ENCODE results near the gene RARA.

Gene RARA

DNA sequence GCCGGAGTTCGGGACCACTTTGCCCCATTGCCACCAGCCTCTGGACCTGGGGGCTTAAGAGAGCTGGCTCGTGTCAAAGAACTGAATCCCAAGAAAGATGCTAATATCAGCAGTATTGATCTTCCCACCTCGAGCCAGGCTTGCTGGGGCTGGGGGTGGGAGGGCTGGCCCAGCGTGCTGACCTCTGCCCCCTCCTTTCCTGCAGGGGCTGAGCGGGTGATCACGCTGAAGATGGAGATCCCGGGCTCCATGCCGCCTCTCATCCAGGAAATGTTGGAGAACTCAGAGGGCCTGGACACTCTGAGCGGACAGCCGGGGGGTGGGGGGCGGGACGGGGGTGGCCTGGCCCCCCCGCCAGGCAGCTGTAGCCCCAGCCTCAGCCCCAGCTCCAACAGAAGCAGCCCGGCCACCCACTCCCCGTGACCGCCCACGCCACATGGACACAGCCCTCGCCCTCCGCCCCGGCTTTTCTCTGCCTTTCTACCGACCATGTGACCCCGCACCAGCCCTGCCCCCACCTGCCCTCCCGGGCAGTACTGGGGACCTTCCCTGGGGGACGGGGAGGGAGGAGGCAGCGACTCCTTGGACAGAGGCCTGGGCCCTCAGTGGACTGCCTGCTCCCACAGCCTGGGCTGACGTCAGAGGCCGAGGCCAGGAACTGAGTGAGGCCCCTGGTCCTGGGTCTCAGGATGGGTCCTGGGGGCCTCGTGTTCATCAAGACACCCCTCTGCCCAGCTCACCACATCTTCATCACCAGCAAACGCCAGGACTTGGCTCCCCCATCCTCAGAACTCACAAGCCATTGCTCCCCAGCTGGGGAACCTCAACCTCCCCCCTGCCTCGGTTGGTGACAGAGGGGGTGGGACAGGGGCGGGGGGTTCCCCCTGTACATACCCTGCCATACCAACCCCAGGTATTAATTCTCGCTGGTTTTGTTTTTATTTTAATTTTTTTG, 47.1 kb downstream of the RARA start:
- TF ChIP-seq, protein P1, sequence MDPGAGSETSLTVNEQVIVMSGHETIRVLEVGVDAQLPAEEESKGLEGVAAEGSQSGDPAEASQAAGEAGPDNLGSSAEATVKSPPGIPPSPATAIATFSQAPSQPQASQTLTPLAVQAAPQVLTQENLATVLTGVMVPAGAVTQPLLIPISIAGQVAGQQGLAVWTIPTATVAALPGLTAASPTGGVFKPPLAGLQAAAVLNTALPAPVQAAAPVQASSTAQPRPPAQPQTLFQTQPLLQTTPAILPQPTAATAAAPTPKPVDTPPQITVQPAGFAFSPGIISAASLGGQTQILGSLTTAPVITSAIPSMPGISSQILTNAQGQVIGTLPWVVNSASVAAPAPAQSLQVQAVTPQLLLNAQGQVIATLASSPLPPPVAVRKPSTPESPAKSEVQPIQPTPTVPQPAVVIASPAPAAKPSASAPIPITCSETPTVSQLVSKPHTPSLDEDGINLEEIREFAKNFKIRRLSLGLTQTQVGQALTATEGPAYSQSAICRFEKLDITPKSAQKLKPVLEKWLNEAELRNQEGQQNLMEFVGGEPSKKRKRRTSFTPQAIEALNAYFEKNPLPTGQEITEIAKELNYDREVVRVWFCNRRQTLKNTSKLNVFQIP (CRISPR knock-in tag; IDR thresholded peaks at IDR 0.05; ENCODE audit: borderline replicate concordance, low read depth): no peak
- TF ChIP-seq ZFP30 (CRISPR knock-in tag; IDR thresholded peaks at IDR 0.05) (no peak), ZNF565 (CRISPR knock-in tag; conservative IDR thresholded peaks at IDR 0.05; ENCODE audit: low read depth) (no peak), GLIS3 (CRISPR knock-in tag; IDR thresholded peaks at IDR 0.05) (no peak)
- no peak for ATAC-seq

DNA sequence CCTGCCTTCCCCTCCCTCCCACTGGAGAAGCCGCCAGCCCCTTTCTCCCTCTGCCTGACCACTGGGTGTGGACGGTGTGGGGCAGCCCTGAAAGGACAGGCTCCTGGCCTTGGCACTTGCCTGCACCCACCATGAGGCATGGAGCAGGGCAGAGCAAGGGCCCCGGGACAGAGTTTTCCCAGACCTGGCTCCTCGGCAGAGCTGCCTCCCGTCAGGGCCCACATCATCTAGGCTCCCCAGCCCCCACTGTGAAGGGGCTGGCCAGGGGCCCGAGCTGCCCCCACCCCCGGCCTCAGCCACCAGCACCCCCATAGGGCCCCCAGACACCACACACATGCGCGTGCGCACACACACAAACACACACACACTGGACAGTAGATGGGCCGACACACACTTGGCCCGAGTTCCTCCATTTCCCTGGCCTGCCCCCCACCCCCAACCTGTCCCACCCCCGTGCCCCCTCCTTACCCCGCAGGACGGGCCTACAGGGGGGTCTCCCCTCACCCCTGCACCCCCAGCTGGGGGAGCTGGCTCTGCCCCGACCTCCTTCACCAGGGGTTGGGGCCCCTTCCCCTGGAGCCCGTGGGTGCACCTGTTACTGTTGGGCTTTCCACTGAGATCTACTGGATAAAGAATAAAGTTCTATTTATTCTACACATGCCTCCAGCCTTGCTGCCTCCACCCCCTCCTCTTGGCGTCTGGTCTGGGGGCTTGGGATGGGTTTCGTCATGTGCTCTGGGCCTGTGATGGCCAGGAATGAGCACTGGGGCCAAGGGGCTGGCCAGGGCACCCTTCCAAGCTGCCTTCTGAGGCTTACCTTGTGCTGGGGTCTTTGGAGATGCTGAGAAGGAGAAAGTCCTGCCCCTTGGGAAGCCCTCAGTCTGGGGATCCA, 48.3 kb downstream of the RARA start:
- no peak for ATAC-seq
- TF ChIP-seq, protein P2, sequence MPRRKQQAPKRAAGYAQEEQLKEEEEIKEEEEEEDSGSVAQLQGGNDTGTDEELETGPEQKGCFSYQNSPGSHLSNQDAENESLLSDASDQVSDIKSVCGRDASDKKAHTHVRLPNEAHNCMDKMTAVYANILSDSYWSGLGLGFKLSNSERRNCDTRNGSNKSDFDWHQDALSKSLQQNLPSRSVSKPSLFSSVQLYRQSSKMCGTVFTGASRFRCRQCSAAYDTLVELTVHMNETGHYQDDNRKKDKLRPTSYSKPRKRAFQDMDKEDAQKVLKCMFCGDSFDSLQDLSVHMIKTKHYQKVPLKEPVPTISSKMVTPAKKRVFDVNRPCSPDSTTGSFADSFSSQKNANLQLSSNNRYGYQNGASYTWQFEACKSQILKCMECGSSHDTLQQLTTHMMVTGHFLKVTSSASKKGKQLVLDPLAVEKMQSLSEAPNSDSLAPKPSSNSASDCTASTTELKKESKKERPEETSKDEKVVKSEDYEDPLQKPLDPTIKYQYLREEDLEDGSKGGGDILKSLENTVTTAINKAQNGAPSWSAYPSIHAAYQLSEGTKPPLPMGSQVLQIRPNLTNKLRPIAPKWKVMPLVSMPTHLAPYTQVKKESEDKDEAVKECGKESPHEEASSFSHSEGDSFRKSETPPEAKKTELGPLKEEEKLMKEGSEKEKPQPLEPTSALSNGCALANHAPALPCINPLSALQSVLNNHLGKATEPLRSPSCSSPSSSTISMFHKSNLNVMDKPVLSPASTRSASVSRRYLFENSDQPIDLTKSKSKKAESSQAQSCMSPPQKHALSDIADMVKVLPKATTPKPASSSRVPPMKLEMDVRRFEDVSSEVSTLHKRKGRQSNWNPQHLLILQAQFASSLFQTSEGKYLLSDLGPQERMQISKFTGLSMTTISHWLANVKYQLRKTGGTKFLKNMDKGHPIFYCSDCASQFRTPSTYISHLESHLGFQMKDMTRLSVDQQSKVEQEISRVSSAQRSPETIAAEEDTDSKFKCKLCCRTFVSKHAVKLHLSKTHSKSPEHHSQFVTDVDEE (CRISPR knock-in tag; IDR thresholded peaks at IDR 0.05): no peak
- TF ChIP-seq CSRNP3 (CRISPR knock-in tag; IDR thresholded peaks at IDR 0.05): no peak
- no peak for TF ChIP-seq ISL1 (CRISPR knock-in tag; IDR thresholded peaks at IDR 0.05)
- no peak for TF ChIP-seq RARB (CRISPR knock-in tag; IDR thresholded peaks at IDR 0.05)
- TF ChIP-seq ZC3H10 (CRISPR knock-in tag; IDR thresholded peaks at IDR 0.05): no peak
- TF ChIP-seq ARNTL (CRISPR knock-in tag; IDR thresholded peaks at IDR 0.05; ENCODE audit: borderline replicate concordance, low read depth): no peak
- no peak for TF ChIP-seq ZNF8 (CRISPR knock-in tag; IDR thresholded peaks at IDR 0.05)
- TF ChIP-seq ESRRG (CRISPR knock-in tag; IDR thresholded peaks at IDR 0.05): no peak
- no peak for TF ChIP-seq TOX (CRISPR knock-in tag; IDR thresholded peaks at IDR 0.05; ENCODE audit: borderline replicate concordance)
- no peak for TF ChIP-seq PPARA (CRISPR knock-in tag; IDR thresholded peaks at IDR 0.05; ENCODE audit: borderline replicate concordance)
- TF ChIP-seq, protein P1 (CRISPR knock-in tag; IDR thresholded peaks at IDR 0.05; ENCODE audit: borderline replicate concordance, low read depth): no peak
- TF ChIP-seq ZNF70 (CRISPR knock-in tag; IDR thresholded peaks at IDR 0.05): no peak
- no peak for TF ChIP-seq GLIS3 (CRISPR knock-in tag; IDR thresholded peaks at IDR 0.05)
- TF ChIP-seq ZNF565 (CRISPR knock-in tag; conservative IDR thresholded peaks at IDR 0.05; ENCODE audit: low read depth): no peak
- no peak for TF ChIP-seq BACH2 (CRISPR knock-in tag; IDR thresholded peaks at IDR 0.05; ENCODE audit: borderline replicate concordance)
- no peak for TF ChIP-seq CSDC2 (CRISPR knock-in tag; IDR thresholded peaks at IDR 0.05)
- no peak for TF ChIP-seq ZFP30 (CRISPR knock-in tag; IDR thresholded peaks at IDR 0.05)
- TF ChIP-seq ZFP3 (CRISPR knock-in tag; IDR thresholded peaks at IDR 0.05): no peak
- TF ChIP-seq OSR1 (CRISPR knock-in tag; IDR thresholded peaks at IDR 0.05): no peak
- no peak for TF ChIP-seq TCF4 (CRISPR knock-in tag; IDR thresholded peaks at IDR 0.05; ENCODE audit: borderline replicate concordance)
